DMS153 treated with DMSO at 0.1 percent for 48 hours (cell line): ENCODE measurements around the gene CFAP58.

Source experiments
- DNase-seq: peaks from one replicate; lab custom pipeline; 2025; ENCODE audit not compliant: unreplicated experiment; lab: John Stamatoyannopoulos, UW

CFAP58 gene

DNA sequence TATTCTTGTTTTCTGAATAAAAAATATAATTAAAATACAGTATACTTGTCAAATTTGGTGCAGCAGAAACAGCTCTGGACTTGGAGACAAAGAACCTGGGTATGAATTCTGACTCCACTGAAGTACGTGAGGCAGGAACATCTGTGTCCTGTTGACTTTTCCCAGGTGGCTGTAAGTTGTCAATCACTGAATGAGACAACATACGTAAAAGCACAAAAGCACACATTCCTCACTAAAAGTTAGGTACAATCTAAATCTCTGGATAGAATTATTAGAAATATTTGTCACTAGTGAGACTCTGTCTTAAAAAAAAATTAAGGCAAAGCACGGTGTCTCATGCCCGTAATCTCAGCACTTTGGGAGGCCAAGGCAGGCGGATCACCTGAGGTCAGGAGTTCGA is 18.1 kb downstream of the CFAP58 start:
- no peak for DNase-seq

GRCh38 chr10:104374591-104374990 is 21.0 kb downstream of the CFAP58 start:
- DNase-seq, result no peak

DNA sequence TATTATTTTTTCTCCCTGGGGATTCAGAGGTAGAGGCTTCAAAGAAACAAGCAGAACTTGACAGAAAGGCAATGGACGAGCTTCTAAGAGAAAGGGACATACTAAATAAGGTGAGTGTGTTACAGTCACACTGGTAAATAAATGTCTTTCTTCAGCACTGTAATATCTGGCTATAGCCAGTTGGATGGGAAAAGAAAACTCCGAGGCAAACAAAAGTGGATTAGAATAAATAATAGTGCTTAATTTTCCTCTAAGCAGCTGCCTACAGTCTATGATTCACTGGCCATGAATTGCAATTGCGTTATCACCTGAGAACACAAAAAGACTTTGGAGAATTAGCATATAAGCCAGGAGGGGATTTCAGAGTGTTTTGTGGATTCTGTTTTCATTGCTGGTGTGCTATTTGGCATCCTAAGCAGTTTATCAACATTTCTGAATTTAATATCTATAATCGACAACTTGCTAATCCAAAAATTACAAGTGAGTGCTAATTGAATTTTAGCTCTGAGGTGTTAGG is 23.2 kb downstream of the CFAP58 start:
- DNase-seq, result no peak

GRCh38 chr10:104380336-104380735 is 26.7 kb downstream of the CFAP58 start:
- DNase-seq, result no peak

- DNase-seq, result no peak
These were observed 33.7 kb downstream of the CFAP58 start for GRCh38 chr10:104387130-104387888.

- DNase-seq, result no peak
These were observed 35.2 kb downstream of the CFAP58 start for GRCh38 chr10:104388830-104389229.

- no peak for DNase-seq
These were observed 37.7 kb downstream of the CFAP58 start for GRCh38 chr10:104391150-104391968.

DNA sequence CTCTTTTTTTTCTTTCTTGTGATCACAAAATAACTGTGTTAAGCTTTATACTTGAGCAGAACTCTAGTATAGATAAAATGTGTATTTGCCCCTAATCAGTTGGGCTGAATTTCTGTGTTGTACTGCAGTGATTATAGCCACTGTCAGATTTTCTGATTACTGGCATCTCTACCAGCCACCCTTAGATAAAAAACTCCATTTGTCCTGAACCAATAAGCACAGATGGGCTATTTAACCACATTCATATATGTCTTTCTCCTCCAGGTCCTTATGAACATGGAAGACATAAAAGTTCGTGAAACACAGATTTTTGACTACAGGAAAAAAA is 38.3 kb downstream of the CFAP58 start:
- no peak for DNase-seq

DNA sequence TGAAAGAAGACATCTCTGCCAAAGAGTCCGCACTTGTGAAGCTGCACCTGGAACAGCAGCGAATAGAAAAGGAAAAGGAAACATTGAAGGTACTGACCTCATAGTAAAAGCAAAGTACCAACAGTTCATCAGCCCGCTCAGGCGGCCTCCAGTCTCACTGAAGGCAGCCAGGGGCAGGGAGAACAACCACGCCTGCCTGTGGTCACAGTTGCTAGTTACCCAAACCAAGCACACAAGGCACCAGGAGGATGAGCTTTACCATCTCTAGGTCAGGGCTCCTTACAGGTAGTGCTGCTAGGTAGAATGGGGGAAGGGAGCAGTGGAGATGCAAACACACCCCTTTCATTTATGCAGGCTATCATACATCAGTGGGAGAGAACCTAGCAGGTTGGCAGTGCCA is 39.8 kb downstream of the CFAP58 start:
- no peak for DNase-seq

DNA sequence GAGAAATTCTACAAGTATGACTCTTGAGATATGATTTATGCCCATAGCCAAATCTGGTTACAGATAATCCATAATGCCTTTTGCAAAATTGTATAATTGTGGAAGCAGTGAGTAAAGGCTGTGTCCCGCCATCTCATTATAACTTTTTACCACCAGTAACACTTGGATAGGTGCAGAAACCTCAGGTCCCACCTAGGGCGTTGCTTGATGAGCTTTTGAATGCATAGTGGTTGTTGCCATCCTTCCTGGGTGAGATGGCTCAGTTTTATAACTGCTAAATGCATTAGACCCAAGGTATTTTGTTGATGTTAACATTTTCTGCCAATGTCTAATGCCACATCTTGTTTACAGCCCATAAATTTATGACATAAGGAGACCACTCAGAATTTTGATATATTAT is 42.9 kb downstream of the CFAP58 start:
- no peak for DNase-seq

DNA sequence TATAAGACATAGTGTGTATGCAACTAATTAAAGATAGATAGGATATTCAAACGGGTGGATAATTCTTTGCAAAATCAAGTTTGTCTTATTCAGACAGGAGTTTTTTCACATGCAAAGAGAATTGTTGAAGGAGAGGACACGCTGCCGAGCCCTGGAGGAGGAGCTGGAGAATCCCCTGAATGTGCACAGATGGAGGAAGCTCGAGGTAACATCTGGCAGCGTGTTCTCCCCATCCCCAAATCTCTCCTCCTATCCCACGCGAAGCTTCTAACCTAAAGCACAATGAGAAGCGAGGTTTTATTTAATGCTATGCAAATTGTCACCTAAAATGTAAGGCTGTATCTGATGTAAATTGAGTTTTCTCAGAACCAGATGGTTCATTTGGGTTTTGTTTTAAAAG is 50.0 kb downstream of the CFAP58 start:
- no peak for DNase-seq

DNA sequence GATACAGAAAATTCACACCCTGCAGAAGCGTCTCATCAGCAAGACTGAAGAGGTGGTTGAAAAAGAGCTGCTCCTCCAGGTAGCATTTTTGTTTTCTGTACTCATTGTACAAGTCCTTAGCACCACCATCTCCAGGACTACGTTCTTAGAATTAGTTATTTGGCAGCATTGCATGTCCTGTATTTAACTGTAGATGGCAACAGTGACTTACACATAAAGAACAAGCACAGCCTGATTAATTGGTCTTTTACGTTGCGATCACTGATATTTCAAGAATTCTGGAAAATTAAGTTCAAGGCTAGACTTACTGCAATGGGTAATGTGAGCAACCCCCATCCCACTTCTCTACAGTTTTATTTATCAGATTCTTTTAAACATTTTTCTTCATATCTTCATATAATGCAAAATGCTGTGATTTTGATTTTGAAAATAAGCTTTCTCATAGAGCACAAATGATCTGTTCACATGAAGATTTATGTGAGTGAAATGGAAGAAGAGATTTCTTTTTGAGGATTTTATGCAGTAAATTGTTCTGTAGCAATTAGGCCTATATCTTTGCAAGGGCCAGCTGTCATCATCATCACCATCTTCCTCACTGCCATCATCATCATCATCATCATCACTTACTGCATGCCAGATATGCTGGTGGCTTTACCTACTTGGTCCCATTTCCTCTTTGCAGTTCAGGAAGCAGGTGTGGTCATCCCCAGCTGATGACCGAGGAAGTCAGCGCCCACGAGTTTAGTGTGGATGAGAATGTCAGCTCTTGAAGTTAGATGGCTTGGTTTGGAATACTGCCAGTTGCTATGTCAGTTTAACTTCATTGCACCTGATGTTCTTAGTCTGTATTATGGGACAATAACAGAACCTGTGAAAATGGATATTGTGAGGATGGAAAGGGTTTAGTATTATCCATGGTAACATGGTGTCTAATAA is 53.4 kb downstream of the CFAP58 start:
- DNase-seq, result peak; percentile 8

- DNase-seq, result no peak
These were observed 59.9 kb downstream of the CFAP58 start for GRCh38 chr10:104413528-104413927.

DNA sequence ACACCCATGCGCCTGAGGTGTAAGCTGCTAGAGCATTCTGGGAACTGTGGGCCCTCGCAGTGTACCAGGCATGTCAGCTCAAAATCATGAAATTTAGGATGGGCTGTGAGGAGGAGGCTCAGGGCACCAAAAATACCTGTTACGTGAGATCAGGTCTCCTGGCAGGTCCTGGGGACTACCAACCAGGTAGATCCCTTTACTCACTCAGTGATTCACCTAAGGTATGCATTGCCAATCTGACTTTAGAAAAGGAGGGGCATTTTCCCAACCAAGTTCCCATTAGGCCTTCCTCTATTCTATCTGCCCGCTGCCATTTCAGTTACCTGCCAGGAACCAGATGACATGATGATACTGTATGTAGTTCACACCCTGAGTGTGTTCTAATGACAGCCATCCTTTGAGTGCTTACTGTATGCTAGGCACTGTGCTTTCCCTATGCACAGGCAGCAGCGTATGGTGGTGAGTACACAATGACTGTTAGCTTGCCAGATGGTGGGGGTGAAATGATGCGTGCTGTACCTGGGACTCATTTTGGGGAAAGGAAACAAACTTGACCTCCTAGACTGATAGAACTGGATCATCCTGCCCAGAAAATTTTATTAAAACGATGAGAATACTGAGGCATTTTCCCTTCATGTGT is 62.0 kb downstream of the CFAP58 start:
- DNase-seq, result no peak

GRCh38 chr10:104416851-104417250 is 63.2 kb downstream of the CFAP58 start:
- no peak for DNase-seq

DNA sequence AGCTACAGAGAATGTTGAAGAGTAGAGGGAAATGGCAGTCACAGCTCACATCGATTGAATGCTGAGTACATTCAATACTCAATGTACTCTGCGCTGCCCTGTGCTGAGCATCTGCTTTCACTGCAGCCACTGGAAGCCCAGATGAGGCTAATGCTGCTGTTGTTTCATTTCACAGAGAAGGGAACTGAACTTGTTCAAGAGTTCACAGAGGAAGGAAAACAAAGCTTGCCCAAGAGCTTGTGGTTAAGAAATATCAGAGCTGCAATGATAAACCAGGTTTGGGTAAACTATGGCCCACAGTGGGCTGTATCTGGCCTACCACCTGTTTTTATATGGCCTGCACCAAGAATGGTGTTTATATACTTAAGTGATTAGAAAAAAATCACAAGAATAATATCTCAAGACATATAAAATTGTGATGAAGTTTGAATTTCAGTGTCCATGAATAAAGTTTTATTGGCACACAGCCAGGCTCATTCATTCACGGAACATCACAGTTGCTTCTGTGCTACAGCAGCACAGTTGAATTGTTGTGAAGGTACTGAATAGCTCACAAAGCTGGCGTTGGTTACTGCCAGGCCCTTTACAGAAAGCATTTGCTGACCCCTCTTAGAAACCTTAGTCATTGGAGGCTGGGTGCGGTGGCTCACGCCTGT is 64.1 kb downstream of the CFAP58 start:
- DNase-seq, result no peak

GRCh38 chr10:104424719-104425118 is 71.1 kb downstream of the CFAP58 start:
- DNase-seq, result no peak

DNA sequence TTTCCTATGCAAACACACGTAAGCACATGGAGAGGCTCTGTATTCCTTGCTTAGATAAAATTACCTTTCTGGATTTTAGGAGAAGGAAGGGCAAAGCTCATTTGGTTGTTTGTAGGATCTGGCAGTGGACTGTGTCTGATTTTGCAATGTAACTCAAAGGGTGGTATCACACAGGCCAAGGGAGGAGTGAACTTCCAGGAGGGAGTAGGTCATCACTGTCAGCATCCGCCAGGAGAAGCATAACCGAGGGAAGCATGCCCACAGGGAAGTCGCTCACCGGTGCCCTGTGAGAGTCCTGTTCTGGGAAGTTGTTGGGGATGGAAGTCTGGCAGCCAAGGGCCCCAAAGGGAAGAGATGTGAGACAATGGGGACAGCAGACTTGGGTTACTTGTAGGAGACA is 74.4 kb downstream of the CFAP58 start:
- DNase-seq, result no peak

DNA sequence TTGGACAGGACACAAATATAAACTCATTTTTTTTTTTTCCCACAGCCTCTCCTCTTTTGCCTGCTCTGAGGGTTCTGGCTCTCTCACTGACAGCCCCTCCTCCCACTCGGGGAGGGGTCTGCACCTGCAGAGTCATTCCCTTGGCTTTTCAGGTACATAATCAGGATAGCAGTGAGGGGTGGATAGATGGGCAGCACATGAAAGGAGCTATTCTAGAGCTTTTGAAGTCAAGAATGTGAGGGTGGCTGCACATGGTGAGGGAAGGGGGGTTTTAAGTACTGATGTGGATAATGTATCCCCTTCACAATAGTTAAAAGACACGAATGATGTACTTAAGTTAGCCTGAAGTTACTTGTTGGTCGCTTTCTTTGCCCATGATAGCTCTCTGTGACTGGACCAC is 76.2 kb downstream of the CFAP58 start:
- DNase-seq, result no peak

GRCh38 chr10:104430360-104430759 is 76.7 kb downstream of the CFAP58 start:
- no peak for DNase-seq
